Umbilical cord (tissue), 2 donors: ENCODE measurements around the gene ST8SIA3. TPM values are rescaled to one million over a fixed set of nuclear protein-coding genes. Genes with fewer than 3 reads are reported as not detected.

Source experiments
- DNase-seq: peaks from one replicate; pipeline ENCODE4 v3.0.0-alpha.2; 2015; ENCODE audit warnings: low spot score
- total RNA-seq: library from RNA; depleted of rRNA; stranded (reverse); fragments of >200 nt; gene quantifications from one replicate; pipeline ENCODE4 v1.2.3, GENCODE V29; 2014; ENCODE audit warnings: low replicate concordance; ENCODE audit not compliant: insufficient read depth

Gene ST8SIA3, protein sequence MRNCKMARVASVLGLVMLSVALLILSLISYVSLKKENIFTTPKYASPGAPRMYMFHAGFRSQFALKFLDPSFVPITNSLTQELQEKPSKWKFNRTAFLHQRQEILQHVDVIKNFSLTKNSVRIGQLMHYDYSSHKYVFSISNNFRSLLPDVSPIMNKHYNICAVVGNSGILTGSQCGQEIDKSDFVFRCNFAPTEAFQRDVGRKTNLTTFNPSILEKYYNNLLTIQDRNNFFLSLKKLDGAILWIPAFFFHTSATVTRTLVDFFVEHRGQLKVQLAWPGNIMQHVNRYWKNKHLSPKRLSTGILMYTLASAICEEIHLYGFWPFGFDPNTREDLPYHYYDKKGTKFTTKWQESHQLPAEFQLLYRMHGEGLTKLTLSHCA
- 1.2 TPM for total RNA-seq

DNA sequence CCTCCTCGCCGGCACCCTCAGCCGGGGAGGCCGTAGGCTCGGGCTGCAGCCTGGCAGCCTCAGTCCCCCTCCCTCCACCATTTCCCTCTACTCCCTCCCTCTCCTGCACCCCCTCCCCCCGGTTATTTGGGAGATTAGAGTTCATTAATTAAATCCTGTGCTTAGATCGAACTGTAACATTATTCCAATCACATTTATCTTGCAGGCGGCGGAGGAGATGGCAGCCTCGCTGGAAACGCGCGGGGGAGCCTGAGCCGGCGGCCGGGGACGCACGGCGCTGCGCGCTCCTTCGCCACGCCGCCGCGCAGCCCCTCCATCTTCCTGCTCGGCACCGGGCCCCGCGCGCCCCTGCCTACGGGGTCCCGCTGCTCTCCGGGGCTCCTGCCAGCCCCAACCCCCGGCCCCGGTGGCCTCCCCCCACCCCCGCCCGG lies at the start of gene ST8SIA3:
TSS of gene ST8SIA3 (plus strand) at position 287 of the 431 bp plus-strand sequence. CDS start 290 bp downstream, outside the sequence.
- no peak for DNase-seq

DNA sequence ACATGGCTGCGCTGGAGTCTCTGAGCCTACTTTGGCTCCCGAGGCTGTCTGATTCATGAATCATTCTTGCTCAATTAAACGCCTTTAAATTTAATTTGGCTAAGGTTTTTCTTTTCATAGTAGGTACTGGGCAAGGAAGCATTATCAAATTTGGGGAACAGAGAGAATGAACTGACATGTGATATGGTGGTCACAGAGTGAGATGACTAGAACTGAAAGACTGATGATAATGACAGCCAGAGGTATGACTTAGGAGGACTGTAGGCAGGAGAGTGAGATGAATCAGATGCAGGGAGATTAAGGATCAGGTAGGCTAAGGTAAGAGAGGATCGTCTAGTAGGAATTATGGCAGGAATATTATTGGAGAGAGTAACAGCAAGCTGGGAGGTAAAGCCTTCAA lies 40.9 kb upstream of the ST8SIA3 start:
- no peak for DNase-seq

DNA sequence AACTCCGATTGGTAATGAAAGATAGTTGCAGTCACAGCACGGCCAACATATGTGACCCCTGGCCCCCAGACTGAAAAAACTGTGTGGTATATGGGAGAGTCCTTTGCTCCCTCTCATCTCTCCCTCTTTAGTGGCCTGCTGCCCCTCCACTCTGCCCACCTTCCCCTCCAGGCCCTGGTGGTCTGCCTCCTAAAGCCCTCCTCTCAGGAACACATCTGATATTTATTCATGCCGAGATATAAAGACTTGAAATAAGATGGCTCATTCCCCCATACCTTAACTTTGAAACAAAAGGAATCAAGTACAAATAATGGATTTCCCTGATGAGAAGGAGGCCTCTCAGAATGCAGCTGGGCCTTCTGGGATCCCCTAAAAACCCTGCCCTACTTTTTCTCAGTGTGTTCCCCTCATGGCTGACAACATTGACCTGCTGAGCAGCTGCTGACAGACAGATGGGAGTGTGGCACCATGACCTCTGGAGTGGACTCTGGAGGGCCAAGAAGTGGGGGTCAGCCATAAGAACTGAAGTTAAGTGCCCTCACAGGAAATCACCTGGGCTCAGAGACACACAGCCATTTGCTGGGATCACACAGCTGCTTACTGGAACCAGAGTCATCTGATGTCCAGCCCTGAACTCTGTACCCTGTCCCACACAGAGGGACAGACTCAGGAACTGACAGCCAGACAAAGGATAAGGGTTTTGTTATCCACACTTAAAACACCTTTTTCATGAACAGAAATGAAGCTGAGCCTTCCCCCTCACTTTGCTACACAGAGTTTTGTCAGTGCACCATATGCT lies 39.8 kb upstream of the ST8SIA3 start:
- DNase-seq: no peak

DNA sequence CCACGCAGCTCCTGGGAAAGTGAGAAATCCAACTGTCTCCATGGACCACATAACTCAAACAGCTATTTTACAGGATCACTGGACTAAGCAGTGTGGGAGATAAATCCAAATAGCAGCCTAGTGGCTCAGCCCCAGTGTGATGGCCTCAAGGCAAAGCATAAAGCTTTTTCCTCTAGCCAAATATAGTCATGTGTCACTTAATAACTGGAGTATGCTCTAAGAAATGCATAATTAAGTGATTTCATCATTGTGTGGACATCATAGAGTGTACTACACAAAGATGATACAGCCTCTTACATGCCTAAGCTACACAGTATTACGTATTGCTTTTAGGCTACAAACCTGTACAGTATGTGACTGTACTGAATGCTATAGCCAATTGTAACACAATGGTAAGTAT lies 31.8 kb upstream of the ST8SIA3 start:
- DNase-seq: no peak

DNA sequence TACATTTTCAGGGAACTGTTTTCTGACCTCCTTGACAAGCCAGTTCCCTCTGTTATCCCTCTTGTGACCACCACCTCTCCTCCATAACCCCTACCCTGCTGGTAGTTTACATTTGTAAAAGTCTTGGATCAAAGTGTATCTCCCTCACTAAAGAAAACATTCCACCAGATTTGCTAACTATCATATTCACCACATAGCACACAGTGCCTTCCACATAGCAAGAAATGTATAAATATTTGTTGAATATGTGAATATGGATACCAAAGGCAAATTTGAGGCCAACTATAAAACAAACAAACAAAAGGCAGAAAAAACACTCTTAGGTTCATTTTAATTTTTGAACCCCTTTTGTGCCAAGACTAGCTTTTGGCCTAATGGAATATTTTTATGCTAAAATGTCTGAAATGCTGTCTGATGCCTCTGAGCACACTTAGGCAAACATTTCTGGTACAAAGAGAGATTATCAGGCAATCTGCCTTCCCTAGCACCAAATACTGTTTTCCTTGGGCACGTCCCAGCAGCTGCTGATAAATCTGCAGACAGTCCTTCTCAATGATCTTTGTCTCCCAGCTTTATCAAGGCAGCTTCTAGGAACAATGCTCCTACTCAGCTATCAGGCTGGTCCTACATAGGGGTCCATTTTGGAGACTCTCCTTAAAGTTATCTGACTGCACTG lies 26.7 kb upstream of the ST8SIA3 start:
- DNase-seq: no peak

DNA sequence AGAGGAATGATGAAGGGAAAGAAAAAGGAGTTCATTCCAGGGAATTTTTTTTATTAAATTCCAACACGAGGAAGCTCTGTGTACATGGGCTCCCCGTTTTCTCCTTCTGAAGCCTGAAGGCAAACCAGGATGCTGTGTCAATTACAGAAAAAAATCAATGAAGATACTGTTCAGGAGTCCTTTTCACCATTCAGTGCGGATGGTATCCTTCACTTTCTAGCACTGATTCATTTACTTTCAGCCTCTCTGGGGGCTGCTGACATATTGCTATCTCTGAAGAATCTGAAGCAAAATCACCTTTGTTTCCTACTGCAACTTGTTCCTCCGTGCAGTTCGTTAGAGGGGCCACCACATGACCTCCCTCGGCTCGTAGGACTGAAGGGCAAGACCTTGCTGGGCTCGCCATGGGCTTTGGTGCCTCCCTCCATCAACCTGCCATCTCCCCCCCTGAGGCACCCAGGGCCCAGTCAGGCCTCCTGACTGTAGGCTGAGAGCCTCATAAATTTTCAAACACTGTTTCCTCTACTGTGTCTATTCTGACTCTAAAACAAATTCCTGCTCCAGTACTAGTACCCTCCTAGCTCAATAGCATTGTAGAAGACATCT lies 25.5 kb upstream of the ST8SIA3 start:
- no peak for DNase-seq

DNA sequence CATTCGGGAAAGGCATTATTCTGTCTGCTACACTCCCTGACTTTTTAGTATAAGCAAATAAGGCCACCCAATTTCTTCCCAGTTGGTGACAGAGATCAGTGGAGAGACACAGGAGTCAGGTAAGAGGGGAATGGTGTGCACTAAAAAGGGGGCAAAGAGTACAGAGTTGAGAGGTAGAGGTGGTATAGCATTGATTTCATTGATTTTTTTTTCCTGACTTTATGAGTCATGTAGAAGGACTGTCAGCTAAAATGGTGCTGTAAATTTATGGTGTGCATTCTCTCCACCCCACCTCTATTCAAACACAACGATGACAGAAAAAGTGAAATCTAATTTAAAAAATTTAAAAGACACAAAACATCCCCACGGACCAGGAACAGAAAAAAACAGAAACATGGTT lies 23.7 kb upstream of the ST8SIA3 start:
- DNase-seq: no peak

DNA sequence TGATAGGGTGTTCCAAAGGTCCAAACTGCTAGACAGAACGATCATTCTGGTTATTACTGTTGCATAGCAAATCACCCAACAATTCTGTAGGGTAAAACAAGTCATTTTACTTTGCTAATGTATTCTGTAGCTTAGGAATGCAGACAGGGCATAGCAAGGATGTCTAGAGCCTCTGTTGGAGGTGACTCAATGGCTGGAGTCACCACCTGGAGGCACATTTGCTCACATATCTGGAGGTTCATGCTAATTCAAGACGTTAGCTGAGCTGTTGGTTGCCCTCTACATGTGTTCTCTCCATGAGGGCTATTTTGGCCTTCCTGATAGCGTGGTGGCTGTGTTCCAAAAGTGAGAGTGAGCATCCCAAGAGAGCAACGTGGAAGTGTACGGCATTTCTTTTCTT lies 22.5 kb upstream of the ST8SIA3 start:
- DNase-seq: no peak

DNA sequence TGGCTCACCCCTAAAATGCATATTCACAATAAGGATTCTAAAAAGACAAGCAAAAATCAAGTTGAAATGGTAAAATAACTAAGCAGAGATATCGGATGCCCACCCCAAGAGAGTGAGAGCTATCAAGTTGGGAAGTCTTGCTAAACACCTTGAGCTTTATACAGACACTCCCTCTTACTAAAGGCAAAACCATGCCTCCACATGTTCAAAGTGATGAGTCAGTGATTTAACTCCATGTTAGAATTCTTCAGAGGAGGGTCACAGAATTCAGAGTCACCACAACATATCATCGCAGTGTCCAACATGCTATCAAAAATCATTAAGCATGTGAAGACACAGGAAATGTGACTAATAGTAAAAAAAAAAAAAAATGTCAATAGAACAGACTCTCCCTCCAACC lies 20.6 kb upstream of the ST8SIA3 start:
- no peak for DNase-seq

DNA sequence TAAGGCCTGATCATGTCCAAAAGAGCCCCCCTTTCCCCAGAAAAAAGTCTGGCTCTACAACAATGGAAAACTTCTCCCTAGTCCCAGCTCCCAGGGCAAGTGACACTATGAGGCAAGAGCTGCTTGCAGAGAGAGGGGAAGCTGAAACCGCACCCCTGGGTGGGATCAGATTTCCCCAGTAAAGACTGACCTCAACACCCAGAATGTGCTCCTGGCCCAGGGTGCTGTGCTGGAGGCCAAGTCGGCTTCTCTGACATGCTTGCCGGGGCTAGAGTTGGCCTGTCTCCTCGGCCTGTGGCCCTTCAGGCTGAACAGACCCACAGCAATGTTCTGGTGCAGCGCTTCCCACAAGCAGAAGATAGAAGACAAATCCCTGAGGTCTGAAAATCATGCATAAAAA lies 18.4 kb upstream of the ST8SIA3 start:
- no peak for DNase-seq

DNA sequence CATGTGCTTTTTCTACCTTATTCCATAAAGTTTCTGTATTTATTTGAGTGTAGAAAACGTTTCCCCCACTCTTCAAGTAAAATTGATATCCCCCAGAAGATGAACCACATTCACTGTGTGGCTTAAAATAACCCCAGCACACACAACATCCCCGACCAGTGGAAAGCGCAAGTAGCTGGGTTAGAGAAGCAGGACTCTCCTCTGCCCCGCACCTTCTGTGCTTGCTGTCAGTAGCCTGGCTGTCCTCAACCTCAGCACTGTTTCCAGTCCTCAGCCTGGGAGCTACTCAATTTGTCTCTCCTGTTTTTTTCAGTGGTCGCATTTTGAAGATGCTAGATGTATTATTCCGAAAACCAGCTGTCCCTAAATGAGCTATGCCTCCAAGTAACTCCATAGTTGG lies 18.0 kb upstream of the ST8SIA3 start:
- DNase-seq: no peak

DNA sequence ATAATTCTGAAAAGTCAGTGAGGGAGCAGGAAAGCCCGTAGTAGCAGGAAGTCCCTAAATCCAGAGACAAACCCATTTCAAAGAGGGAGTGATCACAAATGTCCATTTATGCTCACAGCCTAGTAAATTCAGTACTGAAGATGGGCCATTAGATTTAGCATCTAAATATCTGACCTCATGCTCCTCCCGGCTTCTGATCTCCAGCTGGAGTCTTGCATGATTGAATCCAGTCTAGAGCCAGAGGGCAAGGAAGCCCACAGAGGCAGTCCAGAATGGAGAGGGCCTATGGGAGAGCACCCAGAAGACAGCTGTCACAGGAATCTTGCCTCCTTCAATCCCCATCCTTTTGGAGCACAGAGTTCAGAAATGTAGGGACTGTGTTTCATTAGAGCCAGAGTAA lies 16.0 kb upstream of the ST8SIA3 start:
- no peak for DNase-seq

DNA sequence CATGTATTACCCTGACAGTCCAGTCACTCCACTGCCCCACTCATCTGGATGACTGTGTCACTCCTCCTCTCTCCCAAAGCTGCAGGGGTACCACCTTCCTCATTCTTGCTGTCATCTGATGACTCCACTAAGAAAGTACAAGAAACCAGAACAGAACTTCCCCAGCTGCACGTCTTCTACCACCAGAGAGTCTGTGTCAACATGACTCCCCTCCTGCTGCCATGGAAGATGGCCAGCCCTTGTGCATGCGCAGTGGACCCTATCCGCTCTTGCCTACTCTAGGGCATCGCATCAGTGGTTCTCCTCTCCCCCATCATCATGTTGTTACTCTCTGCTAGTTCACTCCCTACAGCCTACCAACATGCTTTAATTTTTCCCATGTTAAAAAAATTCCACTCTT lies 14.5 kb upstream of the ST8SIA3 start:
- no peak for DNase-seq

DNA sequence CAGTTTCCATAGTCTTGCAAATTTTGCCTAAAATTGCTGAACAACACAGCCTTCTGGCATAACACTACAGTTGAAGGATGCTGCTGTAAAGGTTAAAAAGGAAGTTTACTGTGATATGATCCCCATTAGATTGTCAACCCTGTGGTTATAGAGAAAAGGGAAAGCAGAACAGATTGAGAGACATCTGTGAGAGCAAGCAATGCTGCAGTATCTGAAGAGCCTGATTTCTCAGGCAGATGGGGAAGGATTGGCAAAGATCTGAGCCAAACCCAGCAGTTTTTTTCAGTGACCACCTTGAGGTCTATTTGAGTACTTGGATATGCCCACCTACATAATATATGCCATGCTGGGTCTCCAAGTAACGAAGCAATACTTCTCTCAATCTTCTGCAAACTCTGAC lies 8.5 kb upstream of the ST8SIA3 start:
- no peak for DNase-seq

DNA sequence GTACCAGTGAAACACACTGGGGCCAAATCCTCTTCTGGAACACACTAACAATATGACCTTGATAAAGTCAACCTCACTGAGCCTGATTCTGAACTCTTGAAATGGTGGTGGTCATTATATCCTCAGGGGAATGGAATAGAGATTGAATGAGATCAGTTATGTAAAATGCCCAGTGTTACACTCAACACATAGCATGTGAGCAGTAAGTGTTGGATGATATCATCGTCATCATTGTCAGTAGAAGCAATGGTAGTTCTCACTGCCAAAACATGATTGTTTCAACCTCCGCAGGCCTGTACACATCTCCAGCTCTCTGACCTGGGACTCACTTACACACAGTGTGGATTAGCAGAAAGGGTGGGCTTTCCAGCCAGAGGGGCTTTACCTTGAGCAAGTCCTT lies 5.5 kb upstream of the ST8SIA3 start:
- no peak for DNase-seq

DNA sequence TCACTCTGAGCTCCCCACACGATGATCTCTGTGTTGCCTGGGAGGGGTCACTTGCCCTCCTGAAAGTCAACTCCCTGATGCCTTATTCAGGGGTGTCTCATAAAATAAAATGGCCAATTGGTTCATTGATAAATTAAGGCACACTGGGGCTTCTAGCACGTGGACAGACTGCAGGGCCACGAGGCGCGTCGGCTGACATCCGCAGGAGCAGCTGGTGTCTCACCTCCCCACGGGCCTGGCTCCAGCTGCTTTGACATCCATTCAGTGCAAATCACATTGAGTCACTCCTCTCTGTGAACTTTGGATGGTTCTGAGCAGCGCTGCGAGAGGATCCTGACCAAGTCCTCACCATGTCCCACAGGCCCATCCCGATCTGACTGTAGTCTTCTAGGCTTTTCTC lies 4.6 kb upstream of the ST8SIA3 start:
- DNase-seq: no peak

DNA sequence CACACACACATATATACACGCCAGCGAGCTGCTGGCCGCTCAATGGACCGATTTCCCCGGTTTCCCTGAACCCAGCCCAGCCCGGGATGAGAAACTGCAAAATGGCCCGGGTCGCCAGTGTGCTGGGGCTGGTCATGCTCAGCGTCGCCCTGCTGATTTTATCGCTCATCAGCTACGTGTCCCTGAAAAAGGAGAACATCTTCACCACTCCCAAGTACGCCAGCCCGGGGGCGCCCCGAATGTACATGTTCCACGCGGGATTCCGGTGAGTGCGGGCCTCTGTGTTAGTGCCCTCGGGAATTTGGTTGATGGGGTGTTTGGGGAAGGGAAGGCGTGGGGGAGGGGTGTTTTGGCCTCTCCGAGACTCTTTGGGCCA lies 392 bp downstream of the ST8SIA3 start:
- no peak for DNase-seq

DNA sequence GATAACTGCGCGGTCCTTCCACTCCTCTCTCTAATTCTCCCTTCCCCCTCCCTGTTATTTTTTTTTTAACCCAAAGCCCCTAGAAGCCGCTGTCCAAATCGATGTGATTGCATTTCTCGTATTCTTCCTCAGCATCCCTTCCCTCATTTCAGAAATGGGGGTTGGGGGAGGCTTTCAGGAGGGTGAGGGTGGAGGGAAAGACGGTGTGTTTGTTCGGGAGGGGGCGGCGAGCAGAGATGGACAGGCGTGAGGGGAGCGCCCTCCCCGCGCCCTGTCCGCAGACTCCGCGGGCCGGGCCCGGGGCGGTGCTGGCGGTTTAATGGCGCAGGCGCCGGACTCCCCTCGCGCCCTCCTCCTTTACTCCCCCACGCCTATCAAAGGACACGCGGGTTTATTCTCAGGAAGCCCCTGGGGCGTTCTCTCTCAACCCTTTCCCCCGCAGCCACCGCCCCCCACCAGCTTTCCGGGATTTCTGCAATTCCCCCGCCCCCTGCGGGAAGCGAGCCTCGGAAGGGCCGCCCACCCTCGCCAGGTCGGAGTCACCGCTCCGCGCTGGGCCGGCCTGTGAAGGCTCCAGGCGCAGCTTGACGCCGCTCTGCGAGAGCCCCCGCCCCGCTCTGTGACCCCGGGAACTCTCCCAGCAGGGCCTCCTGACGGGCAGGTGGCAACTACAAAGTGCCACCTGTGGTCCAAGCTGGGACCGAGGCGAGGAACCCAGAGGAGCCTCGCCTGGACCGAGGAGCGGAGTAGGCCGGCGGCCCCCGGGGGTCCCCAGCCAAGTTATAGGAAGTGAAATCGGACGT lies 981 bp downstream of the ST8SIA3 start:
- DNase-seq: no peak

DNA sequence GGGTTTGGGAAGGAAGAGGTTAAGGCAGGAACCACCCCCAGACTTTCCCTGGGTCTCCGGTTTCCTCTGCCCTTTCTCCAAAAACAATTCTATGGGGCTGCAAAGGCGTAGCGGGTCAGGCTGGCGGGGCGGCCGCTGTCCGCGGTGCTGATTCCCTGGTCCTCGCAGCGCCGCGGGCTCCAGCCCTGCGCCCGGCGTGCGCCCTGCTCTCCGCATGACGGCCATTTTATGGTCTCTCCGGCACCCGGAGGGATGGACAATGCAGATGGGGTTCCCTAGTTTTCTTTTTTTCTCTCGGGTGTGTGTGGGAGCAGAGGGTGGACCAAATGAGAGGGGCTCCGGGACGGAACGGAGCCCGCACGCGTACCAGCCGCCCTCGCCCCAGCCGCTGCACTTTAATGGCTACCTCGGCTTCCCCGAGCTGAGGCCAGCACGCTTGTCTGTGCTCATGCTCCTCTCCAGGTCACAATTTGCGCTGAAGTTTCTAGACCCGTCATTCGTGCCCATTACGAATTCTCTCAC lies 1.6 kb downstream of the ST8SIA3 start:
- peak; percentile 33 for DNase-seq

DNA sequence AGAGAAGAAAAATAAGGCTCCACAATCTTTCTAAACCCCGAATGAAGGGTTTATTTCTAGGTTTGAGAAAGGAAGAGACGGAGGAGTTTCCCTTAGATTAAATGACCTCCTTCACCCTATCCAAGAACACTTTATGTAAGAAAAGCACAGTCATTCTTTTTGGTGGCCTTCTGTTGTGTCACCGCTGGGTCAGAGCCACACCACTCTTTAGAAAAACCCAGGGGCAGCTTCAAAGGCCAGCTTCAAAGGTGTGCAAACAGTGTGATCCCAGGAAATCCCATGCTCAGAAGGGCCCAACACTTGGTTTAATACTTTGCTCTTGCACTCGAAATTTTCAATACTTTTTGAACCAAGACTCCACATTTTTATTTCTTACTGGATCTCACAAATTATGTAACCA lies 7.1 kb downstream of the ST8SIA3 start:
- no peak for DNase-seq

DNA sequence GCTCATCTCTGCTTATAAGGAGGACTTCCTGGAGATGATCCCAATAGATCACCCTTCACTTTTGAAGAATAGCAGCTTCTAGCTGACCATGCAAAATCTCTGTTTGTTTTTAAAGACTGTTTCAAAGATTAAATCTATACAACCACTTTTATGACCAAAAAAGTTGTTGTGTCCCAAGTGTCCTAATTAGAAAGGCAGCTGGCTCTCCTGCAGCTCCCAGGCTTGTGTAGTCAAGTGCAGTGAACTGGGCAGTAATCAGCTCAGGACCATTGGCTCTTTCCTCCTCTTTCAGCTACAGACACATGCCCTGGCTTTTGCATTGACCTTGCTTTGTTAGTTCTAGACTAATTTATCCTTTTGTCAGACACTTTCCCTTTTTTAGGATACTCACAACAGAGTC lies 10.4 kb downstream of the ST8SIA3 start:
- no peak for DNase-seq
